Karpas-422 (cell line): ENCODE data around the gene ZNF107. TPM values are rescaled to one million over a fixed set of nuclear protein-coding genes. Genes with fewer than 3 reads are reported as not detected.

ENCODE experiments used
- DNase-seq: peaks from one replicate; pipeline ENCODE4 v3.0.0-alpha.2; 2015
- H2AFZ ChIP-seq: fragments of 200-600 bp; sonication (generic); 2 replicates; pipeline ENCODE4 v1.6.1; 2014; ENCODE audit warnings: antibody characterized with exemption, low read length, mixed read lengths
- H3K27ac ChIP-seq: fragments of 200-600 bp; sonication (generic); 2 replicates; pipeline ENCODE4 v1.5.1; 2014; ENCODE audit warnings: mild to moderate bottlenecking, low read length, moderate library complexity
- H3K27me3 ChIP-seq: fragments of 200-600 bp; sonication (generic); 2 replicates; pipeline ENCODE4 v1.6.1; 2014; ENCODE audit warnings: low read length, mixed read lengths
- H3K36me3 ChIP-seq: fragments of 200-600 bp; sonication (generic); 2 replicates; pipeline ENCODE4 v1.6.1; 2014; ENCODE audit warnings: low read length, mixed read lengths; ENCODE audit not compliant: insufficient read depth
- H3K4me1 ChIP-seq: fragments of 200-600 bp; sonication (generic); 2 replicates; pipeline ENCODE4 v1.6.1; 2014; ENCODE audit warnings: mild to moderate bottlenecking, low read length, mixed read lengths
- H3K4me2 ChIP-seq: fragments of 200-600 bp; sonication (generic); 2 replicates; pipeline ENCODE4 v1.6.1; 2014; ENCODE audit warnings: low read length, low read depth, mild to moderate bottlenecking; ENCODE audit not compliant: poor library complexity, severe bottlenecking
- H3K4me3 ChIP-seq: fragments of 200-600 bp; sonication (generic); 2 replicates; pipeline ENCODE4 v1.5.1; 2014; ENCODE audit warnings: mild to moderate bottlenecking, antibody characterized with exemption, low read length, mixed read lengths
- H3K79me2 ChIP-seq: fragments of 200-600 bp; sonication (generic); 2 replicates; pipeline ENCODE4 v1.6.1; 2014; ENCODE audit warnings: mild to moderate bottlenecking, low read length, mixed read lengths
- H3K9ac ChIP-seq: fragments of 200-600 bp; sonication (generic); 2 replicates; pipeline ENCODE4 v1.6.0; 2014; ENCODE audit warnings: low read length
- H3K9me2 ChIP-seq: fragments of 200-600 bp; sonication (generic), shearing (Covaris generic); replicated peaks from 2 replicates; pipeline ENCODE4 v1.6.0; 2014; ENCODE audit warnings: mild to moderate bottlenecking, low read length, moderate library complexity; ENCODE audit not compliant: insufficient read depth
- H3K9me3 ChIP-seq: fragments of 300-700, 200-600 bp; sonication (generic); 2 replicates; pipeline ENCODE4 v1.6.1; 2014; ENCODE audit warnings: low read length, mixed read lengths
- H4K20me1 ChIP-seq: fragments of 200-600 bp; sonication (generic); 2 replicates; pipeline ENCODE4 v1.6.1; 2014; ENCODE audit warnings: mild to moderate bottlenecking, antibody characterized with exemption, low read length, low read depth; ENCODE audit not compliant: insufficient read depth
- total RNA-seq: library from RNA; depleted of rRNA; stranded (reverse); fragments of >200 nt; shearing (Covaris generic); gene quantifications from 2 replicates; pipeline ENCODE4 v1.2.3, GENCODE V29; 2014; ENCODE audit warnings: low replicate concordance

Gene ZNF107
- total RNA-seq, 1 experiment from 2014 or later, result 36.7 TPM

GRCh38 chr7:64638822-64639221, 27.1 kb upstream of the ZNF107 start:
- Histone ChIP-seq H3K27me3 (no peaks in the 10 kb centered on the region), H3K36me3 (no peaks in the 10 kb centered on the region), H3K4me2 (no peak overlapping the region), H3K27ac (no peak overlapping the region), H3K79me2 (no peaks in the 10 kb centered on the region), H3K9me2 (no peaks in the 10 kb centered on the region), H4K20me1 (no peaks in the 10 kb centered on the region), H3K4me1 (no peaks in the 10 kb centered on the region), H3K4me3 (no peak overlapping the region), H3K9me3 (no peaks in the 10 kb centered on the region), H3K9ac (no peak overlapping the region), H2AFZ (no peak overlapping the region)
- no peak for DNase-seq

- no peaks in the 10 kb centered on the region for H3K27me3 ChIP-seq
- no peaks in the 10 kb centered on the region for H3K4me1 ChIP-seq
- no peak overlapping the region for H3K4me2 ChIP-seq
- H3K9me2 ChIP-seq, result no peaks in the 10 kb centered on the region
- H2AFZ ChIP-seq, result no peak overlapping the region
- H3K4me3 ChIP-seq, result no peak overlapping the region
- no peaks in the 10 kb centered on the region for H3K9me3 ChIP-seq
- H3K79me2 ChIP-seq, result no peaks in the 10 kb centered on the region
- no peak overlapping the region for H3K27ac ChIP-seq
- no peaks in the 10 kb centered on the region for H3K36me3 ChIP-seq
- DNase-seq, result peak; percentile 43
- no peak overlapping the region for H3K9ac ChIP-seq
- no peaks in the 10 kb centered on the region for H4K20me1 ChIP-seq
Measured at GRCh38 chr7:64639267-64640001, 26.5 kb upstream of the ZNF107 start.

- H3K4me1 ChIP-seq, result no peaks in the 10 kb centered on the region
- H3K79me2 ChIP-seq, result no peaks in the 10 kb centered on the region
- no peaks in the 10 kb centered on the region for H4K20me1 ChIP-seq
- no peaks in the 10 kb centered on the region for H3K9me3 ChIP-seq
- no peak overlapping the region for H3K4me2 ChIP-seq
- no peak overlapping the region for H2AFZ ChIP-seq
- H3K9me2 ChIP-seq, result no peaks in the 10 kb centered on the region
- no peak overlapping the region for H3K27ac ChIP-seq
- peak; percentile 22 for DNase-seq
- H3K9ac ChIP-seq, result no peak overlapping the region
- no peak overlapping the region for H3K4me3 ChIP-seq
- no peaks in the 10 kb centered on the region for H3K36me3 ChIP-seq
- no peaks in the 10 kb centered on the region for H3K27me3 ChIP-seq
Measured at GRCh38 chr7:64640504-64640903, 25.4 kb upstream of the ZNF107 start.

- Histone ChIP-seq H3K9ac (no peak overlapping the region), H3K9me2 (no peaks in the 10 kb centered on the region), H3K9me3 (no peaks in the 10 kb centered on the region), H3K79me2 (no peaks in the 10 kb centered on the region), H3K27me3 (no peaks in the 10 kb centered on the region), H3K27ac (no peak overlapping the region), H2AFZ (no peak overlapping the region), H3K36me3 (no peaks in the 10 kb centered on the region), H4K20me1 (no peaks in the 10 kb centered on the region), H3K4me1 (no peaks in the 10 kb centered on the region), H3K4me3 (no peak overlapping the region), H3K4me2 (no peak overlapping the region)
- DNase-seq, result peak; percentile 36
Measured at GRCh38 chr7:64642046-64642445, 23.9 kb upstream of the ZNF107 start.

DNA sequence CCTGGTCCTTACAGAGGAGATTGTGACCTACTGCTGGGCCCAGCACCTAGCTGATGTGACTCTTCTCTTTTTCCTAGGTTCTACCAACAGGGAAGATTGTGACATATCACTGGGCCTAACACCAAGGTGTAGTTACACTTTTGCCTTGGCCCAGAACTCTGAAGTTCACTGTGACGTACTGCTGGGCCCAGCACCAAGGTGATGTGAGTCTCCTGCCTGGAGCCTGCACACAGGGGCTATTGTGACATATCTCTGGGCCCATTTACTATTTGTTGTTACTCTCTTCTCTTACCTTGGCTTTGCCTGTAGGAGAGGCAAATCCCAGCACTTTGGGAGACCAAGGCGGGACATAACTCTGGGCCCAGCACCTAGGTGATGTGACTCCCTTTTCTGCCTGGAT, 23.1 kb upstream of the ZNF107 start:
- Histone ChIP-seq H3K79me2 (no peaks in the 10 kb centered on the region), H3K9ac (no peak overlapping the region), H3K4me2 (no peak overlapping the region), H3K9me3 (no peaks in the 10 kb centered on the region), H3K27me3 (no peaks in the 10 kb centered on the region), H3K4me1 (no peaks in the 10 kb centered on the region), H2AFZ (no peak overlapping the region), H4K20me1 (no peaks in the 10 kb centered on the region), H3K4me3 (no peak overlapping the region), H3K27ac (no peak overlapping the region), H3K36me3 (no peaks in the 10 kb centered on the region), H3K9me2 (no peaks in the 10 kb centered on the region)
- DNase-seq, result no peak

DNA sequence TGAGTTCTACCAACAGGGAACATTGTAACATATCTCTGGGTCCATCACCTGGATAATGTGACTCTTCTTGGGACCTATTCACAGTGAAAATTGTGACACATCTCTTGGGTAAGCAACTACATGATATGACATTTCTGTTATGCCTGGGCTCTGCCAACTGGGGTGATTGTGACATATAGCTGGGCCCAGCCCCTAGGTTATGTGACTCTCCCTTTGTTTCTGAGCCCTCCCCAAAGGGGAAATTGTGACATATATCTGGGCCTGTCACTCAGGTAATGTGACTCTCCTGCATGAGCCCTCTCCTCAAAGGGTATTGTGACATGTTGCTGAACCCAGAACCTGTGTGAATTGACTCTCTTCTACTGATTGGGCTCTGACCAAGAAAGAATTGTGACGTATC, 22.4 kb upstream of the ZNF107 start:
- H3K36me3 ChIP-seq, result no peaks in the 10 kb centered on the region
- no peaks in the 10 kb centered on the region for H3K9me2 ChIP-seq
- no peaks in the 10 kb centered on the region for H4K20me1 ChIP-seq
- no peaks in the 10 kb centered on the region for H3K4me1 ChIP-seq
- H3K9me3 ChIP-seq, result no peaks in the 10 kb centered on the region
- H3K27ac ChIP-seq, result no peak overlapping the region
- no peak overlapping the region for H2AFZ ChIP-seq
- no peaks in the 10 kb centered on the region for H3K79me2 ChIP-seq
- no peak for DNase-seq
- no peak overlapping the region for H3K4me2 ChIP-seq
- no peak overlapping the region for H3K9ac ChIP-seq
- no peak overlapping the region for H3K4me3 ChIP-seq
- no peaks in the 10 kb centered on the region for H3K27me3 ChIP-seq

- no peak overlapping the region for H3K9ac ChIP-seq
- no peak overlapping the region for H3K4me3 ChIP-seq
- peak; percentile 7 for DNase-seq
- no peaks in the 10 kb centered on the region for H3K36me3 ChIP-seq
- no peaks in the 10 kb centered on the region for H3K79me2 ChIP-seq
- H3K9me3 ChIP-seq, result no peaks in the 10 kb centered on the region
- no peak overlapping the region for H3K4me2 ChIP-seq
- no peaks in the 10 kb centered on the region for H3K9me2 ChIP-seq
- no peak overlapping the region for H3K27ac ChIP-seq
- no peaks in the 10 kb centered on the region for H3K27me3 ChIP-seq
- H3K4me1 ChIP-seq, result no peaks in the 10 kb centered on the region
- H4K20me1 ChIP-seq, result no peaks in the 10 kb centered on the region
- no peak overlapping the region for H2AFZ ChIP-seq
Measured at GRCh38 chr7:64651203-64651602, 14.7 kb upstream of the ZNF107 start.

GRCh38 chr7:64651632-64652165, 14.2 kb upstream of the ZNF107 start:
- Histone ChIP-seq H2AFZ (no peak overlapping the region), H3K4me1 (no peaks in the 10 kb centered on the region), H4K20me1 (no peaks in the 10 kb centered on the region), H3K27me3 (no peaks in the 10 kb centered on the region), H3K27ac (no peak overlapping the region), H3K4me3 (no peak overlapping the region), H3K36me3 (no peaks in the 10 kb centered on the region), H3K9ac (no peak overlapping the region), H3K79me2 (no peaks in the 10 kb centered on the region), H3K9me3 (no peaks in the 10 kb centered on the region), H3K9me2 (no peaks in the 10 kb centered on the region), H3K4me2 (no peak overlapping the region)
- DNase-seq, result peak; percentile 57
